T-helper 2 cell (primary cell): ENCODE results near the gene CCBE1.

ENCODE experiments used
- DNase-seq, 5 experiments: peaks; one replicate each; pipeline versions ENCODE4 v3.0.0 to v3.0.0-alpha.2; 2012 to 2022

Gene CCBE1

GRCh38 chr18:59566533-59566971 lies 130.7 kb downstream of the CCBE1 start:
- DNase-seq: no peak

GRCh38 chr18:59565957-59566356 lies 131.3 kb downstream of the CCBE1 start:
- DNase-seq: no peak

GRCh38 chr18:59564561-59564960 lies 132.7 kb downstream of the CCBE1 start:
- no peak for DNase-seq

- no peak for DNase-seq
Measured at GRCh38 chr18:59563176-59563785, 133.9 kb downstream of the CCBE1 start.

GRCh38 chr18:59562751-59563150 lies 134.5 kb downstream of the CCBE1 start:
- DNase-seq: no peak

- DNase-seq: no peak
Measured at GRCh38 chr18:59561612-59562011, 135.6 kb downstream of the CCBE1 start.

GRCh38 chr18:59560556-59560955 lies 136.7 kb downstream of the CCBE1 start:
- DNase-seq: no peak

- DNase-seq: no peak
Measured at GRCh38 chr18:59559528-59559927, 137.7 kb downstream of the CCBE1 start.

- DNase-seq: no peak
Measured at GRCh38 chr18:59555995-59556659, 141.1 kb downstream of the CCBE1 start.

GRCh38 chr18:59554796-59555335 lies 142.4 kb downstream of the CCBE1 start:
- no peak for DNase-seq

- no peak for DNase-seq
Measured at GRCh38 chr18:59553273-59553870, 143.9 kb downstream of the CCBE1 start.

GRCh38 chr18:59551902-59552635 lies 145.2 kb downstream of the CCBE1 start:
- no peak for DNase-seq

- DNase-seq: no peak
Measured at GRCh38 chr18:59550174-59550516, 147.1 kb downstream of the CCBE1 start.

- no peak for DNase-seq
Measured at GRCh38 chr18:59549503-59550173, 147.6 kb downstream of the CCBE1 start.

- no peak for DNase-seq
Measured at GRCh38 chr18:59547581-59548182, 149.5 kb downstream of the CCBE1 start.

GRCh38 chr18:59546188-59546587 lies 151.0 kb downstream of the CCBE1 start:
- no peak for DNase-seq

GRCh38 chr18:59540780-59541179 lies 156.4 kb downstream of the CCBE1 start:
- DNase-seq: no peak

- DNase-seq: no peak
Measured at GRCh38 chr18:59540346-59540745, 156.9 kb downstream of the CCBE1 start.

GRCh38 chr18:59539108-59539507 lies 158.1 kb downstream of the CCBE1 start:
- no peak for DNase-seq

GRCh38 chr18:59537579-59537978 lies 159.6 kb downstream of the CCBE1 start:
- no peak for DNase-seq

- DNase-seq: peak in 1 of 5 experiments; percentile 79
Measured at GRCh38 chr18:59536166-59536565, 161.1 kb downstream of the CCBE1 start.

- peak in 1 of 5 experiments; percentile 26 for DNase-seq
Measured at GRCh38 chr18:59535055-59535454, 162.2 kb downstream of the CCBE1 start.
